Suprapubic skin (tissue), 4 donors: ENCODE data around the gene RFK.

Experiments used
- EP300 ChIP-seq: sonication (generic); formaldehyde crosslinking; IDR thresholded peaks from one replicate; pipeline ENCODE4 v1.6.1; 2017; ENCODE audit warnings: antibody characterized with exemption
- POLR2A ChIP-seq, 2 donors: fragments of 450-650 bp; IDR thresholded peaks; one replicate each; pipeline ENCODE4 v1.6.1; 2017; ENCODE audit warnings: antibody characterized with exemption in 2 of 2, mild to moderate bottlenecking in 2 of 2, moderate library complexity in 2 of 2
- POLR2AphosphoS5 ChIP-seq, 3 donors: sonication (generic); formaldehyde crosslinking; IDR thresholded peaks; one replicate each; pipeline ENCODE4 v1.6.1; 2017; ENCODE audit warnings: antibody characterized with exemption in 3 of 3
- TF ChIP-seq, protein P1 (sequence below), 2 donors: fragments of 200-600 bp in 1 of 2; fragments of 450-650 bp in 1 of 2; sonication (generic) in 1 of 2; IDR thresholded peaks; one replicate each; pipeline ENCODE4 v1.5.1; 2016 to 2019; ENCODE audit warnings: antibody characterized with exemption in 2 of 2, mild to moderate bottlenecking in 1 of 2, moderate library complexity in 1 of 2

DNA sequence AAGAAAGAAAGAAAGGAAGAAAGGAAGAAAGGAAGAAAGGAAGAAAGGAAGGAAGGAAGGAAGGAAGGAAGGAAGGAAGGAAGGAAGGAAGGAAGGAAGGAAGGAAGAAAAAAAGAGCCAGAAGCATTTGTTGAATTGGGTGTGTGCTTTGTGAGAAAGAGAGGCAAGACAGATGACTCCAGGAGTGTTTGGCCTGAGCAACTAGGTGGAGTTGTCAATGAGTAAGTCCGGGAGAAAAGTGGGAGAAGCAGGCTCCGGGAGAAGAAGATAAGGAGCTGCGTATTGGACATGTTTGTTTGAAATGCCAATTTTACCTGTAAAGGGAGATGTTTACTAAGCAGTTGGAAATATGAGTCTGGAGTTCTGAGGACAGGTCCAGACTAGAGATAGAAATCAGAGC, 49.7 kb upstream of the RFK start:
- TF ChIP-seq, protein P1, sequence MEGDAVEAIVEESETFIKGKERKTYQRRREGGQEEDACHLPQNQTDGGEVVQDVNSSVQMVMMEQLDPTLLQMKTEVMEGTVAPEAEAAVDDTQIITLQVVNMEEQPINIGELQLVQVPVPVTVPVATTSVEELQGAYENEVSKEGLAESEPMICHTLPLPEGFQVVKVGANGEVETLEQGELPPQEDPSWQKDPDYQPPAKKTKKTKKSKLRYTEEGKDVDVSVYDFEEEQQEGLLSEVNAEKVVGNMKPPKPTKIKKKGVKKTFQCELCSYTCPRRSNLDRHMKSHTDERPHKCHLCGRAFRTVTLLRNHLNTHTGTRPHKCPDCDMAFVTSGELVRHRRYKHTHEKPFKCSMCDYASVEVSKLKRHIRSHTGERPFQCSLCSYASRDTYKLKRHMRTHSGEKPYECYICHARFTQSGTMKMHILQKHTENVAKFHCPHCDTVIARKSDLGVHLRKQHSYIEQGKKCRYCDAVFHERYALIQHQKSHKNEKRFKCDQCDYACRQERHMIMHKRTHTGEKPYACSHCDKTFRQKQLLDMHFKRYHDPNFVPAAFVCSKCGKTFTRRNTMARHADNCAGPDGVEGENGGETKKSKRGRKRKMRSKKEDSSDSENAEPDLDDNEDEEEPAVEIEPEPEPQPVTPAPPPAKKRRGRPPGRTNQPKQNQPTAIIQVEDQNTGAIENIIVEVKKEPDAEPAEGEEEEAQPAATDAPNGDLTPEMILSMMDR (IDR thresholded peaks at IDR 0.05) = no peak
- TF ChIP-seq POLR2A (IDR thresholded peaks at IDR 0.05) = no peak
- TF ChIP-seq EP300 = no peak
- TF ChIP-seq POLR2AphosphoS5 (IDR thresholded peaks at IDR 0.05) = no peak
